Stomach (tissue), 4 donors: ENCODE data around the gene ZNF169.

Source experiments
- CTCF ChIP-seq, 7 experiments: fragments of 450-650 bp in 4 of 7; fragments of 200-600 bp in 3 of 7; sonication (generic) in 3 of 7; IDR thresholded peaks; one replicate each; pipeline ENCODE4 v1.5.1; 2016 to 2019; ENCODE audit warnings: antibody characterized with exemption in 7 of 7, control low read depth in 2 of 7, mild to moderate bottlenecking in 1 of 7
- POLR2A ChIP-seq, 4 donors: fragments of 450-650 bp; IDR thresholded peaks; one replicate each; pipeline ENCODE4 v1.6.1; 2016; ENCODE audit warnings: antibody characterized with exemption in 4 of 4, control low read depth in 2 of 4, mild to moderate bottlenecking in 1 of 4, moderate library complexity in 1 of 4

- TF ChIP-seq CTCF (IDR thresholded peaks at IDR 0.05), result no peak
- no peak for TF ChIP-seq POLR2A (IDR thresholded peaks at IDR 0.05)
Measured at GRCh38 chr9:94250456-94250855, 8.6 kb upstream of the ZNF169 start.
